ENCODE measurements around the gene FRMPD1.
"Not testable (repeated sequence)": the region's sequence is repeated elsewhere in the genome, so short reads cannot be mapped to it uniquely, and the experiment has no call there.

The FRMPD1 gene

GRCh38 chr9:37739222-37739621 is 88.5 kb downstream of the FRMPD1 start:
- DNase-seq: no peak

DNA sequence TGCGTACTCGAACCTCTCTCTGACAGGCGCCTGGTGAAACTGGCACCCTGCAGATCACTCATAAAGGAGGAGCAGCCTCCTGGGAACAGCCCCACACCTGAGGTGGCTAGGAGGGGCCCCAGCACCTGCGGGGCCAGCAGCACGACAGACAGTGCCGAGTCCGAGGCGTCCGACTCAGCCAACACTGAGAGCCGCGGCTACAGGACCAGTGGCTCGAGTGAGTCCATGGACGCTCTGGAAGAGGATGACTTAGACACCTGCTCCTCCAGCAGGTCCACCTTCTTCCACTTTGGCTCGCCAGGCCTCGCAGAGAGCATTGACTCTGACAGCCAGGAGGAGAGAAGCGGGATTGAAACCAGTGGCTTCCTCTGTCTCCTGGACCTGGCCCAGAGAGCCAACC is 89.4 kb downstream of the FRMPD1 start:
- no peak for DNase-seq

DNA sequence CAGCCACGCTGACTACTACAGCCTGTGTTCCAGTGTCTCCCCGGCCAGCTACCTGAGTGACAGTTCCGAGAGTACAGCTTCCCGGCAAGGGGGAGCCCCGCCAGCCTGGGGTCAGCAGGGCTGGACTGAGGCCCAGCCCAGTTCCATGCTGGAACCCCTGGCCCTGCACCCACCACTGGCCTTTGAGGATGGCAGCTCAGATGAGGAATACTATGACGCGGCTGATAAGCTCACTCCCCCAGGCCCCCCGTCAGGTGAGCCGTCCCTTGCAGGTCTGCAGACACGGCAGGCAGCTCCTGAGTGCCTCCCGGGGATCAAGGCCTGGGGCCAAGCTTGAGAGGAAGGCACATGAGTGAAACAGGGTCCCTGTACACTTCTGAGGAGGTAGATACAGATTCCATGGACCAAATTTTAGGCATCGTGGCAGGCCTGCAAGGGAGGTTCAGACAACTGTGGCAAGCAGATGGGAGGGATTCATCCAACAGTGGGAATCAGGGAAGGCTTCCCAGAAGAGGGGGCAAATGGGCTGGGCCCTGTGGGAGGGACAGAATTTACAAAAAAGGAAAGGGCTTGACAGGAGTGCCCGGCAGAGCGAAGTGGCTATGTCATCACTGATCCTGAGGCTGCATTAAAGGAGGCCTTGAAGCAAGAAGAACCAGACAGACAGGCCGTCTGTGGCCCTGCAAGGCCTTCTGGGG is 90.0 kb downstream of the FRMPD1 start:
- DNase-seq: no peak

DNA sequence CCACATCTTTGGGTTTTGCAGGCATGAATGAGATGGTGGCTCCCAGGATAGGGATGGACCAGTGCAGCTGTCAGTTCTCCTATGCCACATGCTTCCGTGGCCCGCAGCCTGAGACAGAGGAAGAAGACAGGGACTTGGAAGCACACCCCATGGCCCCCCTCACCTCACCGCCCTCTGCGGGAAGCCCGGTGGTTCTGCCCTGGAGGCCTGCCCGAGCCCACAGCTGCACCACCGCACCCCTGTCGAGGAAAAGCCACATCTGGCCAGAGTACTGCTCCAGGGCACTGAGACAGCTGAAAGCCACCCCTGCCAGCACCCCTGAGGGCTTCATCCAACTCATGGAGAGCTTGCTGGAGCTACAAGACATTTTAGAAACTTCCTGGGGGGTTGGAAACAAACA is 95.2 kb downstream of the FRMPD1 start:
- DNase-seq: no peak

DNA sequence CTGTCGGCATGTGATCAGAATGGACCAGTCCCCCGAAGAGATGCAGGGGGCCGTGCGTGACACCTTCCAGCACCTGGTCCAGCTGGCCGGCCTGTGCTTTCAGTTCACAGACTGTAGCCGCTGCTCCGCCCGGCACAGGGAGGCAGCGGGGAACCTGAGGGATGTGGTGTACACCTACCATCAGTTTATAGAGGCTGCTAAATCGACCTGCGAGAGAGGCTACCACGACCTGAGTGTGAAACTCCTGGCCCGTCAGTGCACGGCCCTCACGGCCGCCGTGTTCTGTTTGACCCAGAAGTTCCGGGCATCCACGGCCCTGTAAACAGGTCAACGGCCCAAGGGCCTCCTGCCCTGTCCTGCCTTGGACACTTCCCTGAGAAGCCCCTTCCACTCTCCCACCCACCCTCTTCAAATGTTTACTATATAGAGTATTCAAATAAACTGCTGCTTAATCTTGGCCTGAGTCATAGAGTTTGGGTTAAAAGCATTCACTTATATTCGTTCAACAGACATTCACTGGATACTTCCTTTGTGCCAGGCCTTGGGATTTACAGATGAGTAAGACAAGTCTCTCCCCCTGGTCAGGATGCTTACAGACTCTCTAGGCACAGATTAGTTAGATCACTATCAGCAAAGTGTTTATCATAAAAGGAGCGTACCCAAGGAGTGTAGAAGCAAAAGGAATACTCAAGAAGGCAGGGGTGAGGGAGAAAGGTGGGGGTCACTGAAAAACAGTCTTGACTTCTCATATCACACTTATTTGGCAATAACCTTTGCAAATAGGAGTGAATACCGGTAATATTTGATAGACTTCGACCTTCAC is 95.9 kb downstream of the FRMPD1 start:
- DNase-seq: no peak

DNA sequence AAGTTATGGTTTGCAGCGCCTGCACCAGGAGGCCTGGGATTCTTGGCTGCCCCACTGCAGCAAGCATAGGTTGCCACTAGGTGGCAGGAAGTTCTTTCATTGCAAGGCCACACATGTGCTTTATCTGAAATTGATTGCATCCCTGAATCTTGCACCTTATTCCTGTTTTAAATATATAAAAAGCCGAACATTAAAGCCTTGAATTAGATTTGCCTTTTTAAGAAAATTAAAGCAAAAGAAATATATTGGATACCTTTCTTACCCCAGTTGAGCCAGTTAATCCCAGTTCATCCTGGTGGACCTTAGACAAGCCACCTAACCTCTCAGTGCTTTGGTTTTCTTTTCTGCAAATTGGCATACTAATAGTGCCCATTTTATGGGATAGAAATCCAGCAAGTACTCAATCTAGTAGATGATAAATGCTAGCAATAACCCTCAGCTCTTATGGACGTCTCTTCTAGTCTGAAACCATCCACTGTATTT is 96.6 kb downstream of the FRMPD1 start:
- peak in 6 of 14 donors; percentile 7 to 24 (median 8) for DNase-seq

DNA sequence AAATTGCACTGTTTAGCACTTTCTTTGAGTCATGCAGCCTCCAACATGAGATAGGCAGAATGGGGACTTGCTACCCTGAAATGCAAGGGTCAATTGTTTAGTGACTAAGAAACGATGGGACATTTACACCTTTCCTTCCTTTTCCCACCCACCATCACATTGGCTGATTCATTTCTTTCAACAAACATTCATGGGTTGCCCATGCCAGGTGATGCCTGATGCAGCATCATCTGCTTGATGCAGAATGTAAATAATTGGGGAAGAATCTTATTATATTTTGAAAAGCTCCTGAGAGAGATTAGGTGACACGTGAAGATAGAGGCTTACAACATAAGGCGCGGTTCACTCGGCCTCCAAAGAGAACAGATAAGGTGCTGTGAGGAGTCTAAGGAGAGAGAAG is 98.4 kb downstream of the FRMPD1 start:
- no peak for DNase-seq

DNA sequence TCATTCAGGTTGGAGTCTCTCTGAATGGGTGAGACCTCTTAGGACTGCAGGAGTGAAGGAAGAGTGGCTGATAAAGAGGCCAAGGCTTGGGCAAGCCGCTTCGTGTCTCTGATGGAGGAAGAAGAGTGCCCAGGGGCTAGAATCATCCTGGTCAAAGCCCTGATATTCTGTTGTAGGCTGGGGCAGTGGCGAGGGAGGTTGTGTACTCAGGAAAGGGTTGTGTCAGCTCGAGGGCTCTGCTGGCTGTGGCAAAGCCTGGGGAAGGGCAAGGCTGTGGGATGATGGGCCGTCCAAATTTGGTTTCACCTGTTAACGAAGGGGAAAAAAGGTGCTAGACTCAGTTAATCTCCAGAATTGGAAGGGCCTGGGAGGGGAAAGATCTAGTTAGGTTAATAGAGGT is 100.4 kb downstream of the FRMPD1 start:
- DNase-seq: no peak

DNA sequence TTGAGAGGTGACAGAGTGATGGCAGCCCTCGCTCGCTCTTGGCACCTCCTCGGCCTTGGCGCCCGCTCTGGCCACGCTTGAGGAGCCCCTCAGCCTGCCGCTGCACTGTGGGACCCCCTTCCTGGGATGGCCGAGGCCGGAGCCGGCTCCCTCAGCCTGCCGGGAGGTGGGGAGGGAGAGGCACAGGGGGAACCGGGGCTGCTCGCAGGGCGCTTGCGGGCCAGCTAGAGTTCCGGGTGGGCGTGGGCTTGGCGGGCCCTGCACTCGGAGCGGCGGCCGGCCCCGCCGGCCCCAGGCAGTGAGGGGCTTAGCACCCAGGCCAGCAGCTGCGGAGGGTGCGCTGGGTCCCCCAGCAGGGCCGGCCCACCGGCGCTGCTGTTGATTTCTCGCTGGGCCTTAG is 101.0 kb downstream of the FRMPD1 start:
- not testable (repeated sequence) for DNase-seq

GRCh38 chr9:37752112-37752511 is 101.4 kb downstream of the FRMPD1 start:
- not testable (repeated sequence) for DNase-seq

GRCh38 chr9:37752642-37753488 is 102.1 kb downstream of the FRMPD1 start:
- DNase-seq: no peak

DNA sequence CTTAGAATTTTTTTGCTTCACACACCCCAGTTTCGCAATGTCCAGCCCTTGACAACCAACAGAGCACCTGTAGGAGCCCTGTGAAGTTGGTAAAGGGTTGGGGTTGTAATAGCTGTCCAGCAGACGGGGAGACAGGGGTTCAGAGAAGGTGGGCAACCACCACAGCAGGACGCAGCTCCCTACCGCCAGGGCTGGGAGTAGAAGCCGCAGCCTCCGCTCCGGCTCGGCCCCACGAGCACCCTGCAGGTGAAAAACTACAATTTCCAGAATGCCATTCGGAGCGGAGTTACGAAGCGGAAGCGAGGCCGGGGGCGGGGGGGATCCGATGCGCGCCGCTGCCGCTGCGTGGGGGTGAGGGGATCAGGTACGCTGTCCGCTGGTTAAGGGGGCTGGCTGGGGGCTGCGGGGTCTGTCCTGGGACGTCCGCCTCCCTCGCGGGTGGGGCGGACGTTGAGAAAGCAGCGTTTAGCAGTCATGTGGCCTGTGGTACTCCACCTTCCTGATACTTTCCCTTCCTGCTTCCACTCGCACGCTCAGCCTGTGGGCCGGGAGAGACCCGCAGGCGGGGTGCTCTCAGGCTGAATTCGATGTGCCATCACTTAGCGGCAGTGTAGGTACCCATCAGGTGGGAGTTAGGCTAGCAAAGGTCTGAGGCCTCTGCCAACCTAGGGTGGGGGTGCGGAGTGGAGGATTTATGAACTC is 102.9 kb downstream of the FRMPD1 start, which contains the start of gene TRMT10B:
Gene TRMT10B (plus strand): TSS at position 317 of the 702 bp plus-strand sequence. CDS start 8,127 bp downstream, outside the sequence.
- DNase-seq: peak; percentile 18 to 81 (median 58)

DNA sequence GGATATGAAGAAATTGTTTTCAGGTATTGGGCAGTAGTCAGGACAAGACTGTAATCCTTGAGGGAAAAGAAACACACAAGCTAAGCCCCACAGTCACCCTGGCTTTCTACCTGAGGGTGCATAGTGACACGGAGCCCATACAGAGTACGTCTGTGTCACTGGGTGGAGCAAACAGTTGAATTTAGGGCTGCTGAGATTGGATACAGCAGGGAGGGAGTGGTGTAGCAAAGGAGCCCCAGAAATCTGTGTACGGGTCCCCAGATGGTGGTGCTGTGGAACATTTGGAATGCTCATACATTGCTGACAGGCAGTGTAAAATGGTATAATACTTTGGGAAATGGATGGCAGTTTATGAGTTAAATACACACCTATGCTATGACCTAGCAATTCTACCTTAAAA is 108.0 kb downstream of the FRMPD1 start:
- no peak for DNase-seq

DNA sequence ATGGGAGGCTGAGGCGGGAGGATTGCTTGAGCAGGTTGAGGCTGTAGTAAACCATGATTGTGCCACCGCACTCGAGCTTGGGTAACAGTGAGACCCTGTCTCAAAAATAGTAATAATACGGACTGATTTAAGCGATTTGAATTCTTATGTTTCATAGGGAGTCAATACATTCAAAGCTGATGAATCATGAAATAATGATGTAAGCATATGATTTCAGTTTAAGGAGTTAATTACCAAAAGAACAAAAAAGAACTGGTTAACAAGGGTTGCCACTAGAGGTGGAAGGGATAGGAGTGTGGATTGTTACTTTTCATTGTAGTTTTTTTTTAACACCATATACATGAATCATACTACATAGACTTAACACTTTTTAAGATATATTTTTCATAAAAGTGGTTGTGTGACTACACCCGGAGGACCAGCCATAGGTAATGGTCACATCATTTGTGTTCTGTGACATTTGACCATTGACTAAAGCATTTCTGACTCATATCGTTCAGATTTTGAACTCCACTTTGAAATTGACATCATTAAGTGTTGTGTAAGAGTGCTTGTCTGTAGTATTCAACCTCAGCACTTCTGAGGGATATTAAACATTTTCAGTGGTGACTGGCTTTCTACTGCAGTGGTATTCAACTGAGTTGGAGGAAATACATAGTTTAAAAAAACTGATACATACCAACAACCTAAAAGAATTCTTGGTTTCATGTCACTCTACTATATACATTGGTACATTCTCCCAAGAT is 109.8 kb downstream of the FRMPD1 start:
- DNase-seq: no peak

DNA sequence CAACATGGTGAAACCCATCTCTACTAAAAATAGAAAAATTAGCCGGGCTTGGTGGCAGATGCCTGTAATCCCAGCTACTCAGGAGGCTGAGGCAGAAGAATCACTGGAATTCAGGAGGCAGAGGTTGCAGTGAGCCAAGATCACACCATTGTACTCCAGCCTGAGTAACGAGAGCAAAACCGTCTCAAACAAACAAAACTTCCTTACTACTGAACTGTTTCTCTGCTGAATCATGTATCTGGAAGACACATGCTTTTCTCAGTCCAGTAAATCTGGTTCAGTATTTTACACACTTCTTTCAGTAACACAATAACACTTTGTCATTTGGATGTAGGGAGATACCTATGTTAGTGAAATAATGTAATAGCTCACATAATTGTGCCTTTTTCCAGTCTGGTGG is 110.8 kb downstream of the FRMPD1 start:
- DNase-seq: no peak

GRCh38 chr9:37765263-37765662 is 114.5 kb downstream of the FRMPD1 start:
- not testable (repeated sequence) for DNase-seq

- DNase-seq: no peak
These were observed 118.6 kb downstream of the FRMPD1 start for GRCh38 chr9:37769306-37769705.

- DNase-seq: no peak
These were observed 119.2 kb downstream of the FRMPD1 start for GRCh38 chr9:37769995-37770394.

DNA sequence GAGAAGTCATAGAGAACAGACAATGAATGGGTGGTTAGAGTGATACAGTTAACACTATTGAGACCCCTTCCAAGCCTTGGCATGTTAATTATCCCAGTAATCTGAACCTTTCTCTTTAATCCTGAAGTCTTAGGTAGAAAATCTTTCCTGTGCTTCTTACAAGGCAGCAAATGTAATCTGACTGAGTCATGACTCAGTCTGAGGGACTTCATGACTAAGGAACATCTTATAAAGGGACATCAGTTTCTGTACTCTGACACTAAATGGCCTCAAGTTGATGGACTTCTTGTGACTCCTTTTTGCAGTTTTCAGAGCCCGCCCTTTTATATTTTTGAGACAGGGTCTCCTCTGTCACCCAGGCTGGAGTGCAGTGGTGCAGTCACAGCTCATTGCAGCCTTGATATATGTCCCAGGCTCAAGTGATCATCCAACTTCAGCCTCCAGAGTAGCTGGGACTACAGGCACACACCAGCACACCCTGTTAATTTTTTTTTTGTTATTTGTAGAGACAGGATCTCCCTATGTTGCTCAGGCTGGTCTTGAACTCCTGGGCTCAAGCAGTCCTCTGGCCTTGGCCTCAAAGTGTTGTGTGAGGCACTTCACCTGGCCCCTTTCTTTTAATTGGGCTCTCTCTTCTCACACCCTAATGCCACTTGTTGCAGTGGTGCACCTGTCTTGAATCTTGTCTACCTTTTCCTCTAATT is 124.6 kb downstream of the FRMPD1 start:
- DNase-seq: no peak

- no peak for DNase-seq
These were observed 125.6 kb downstream of the FRMPD1 start for GRCh38 chr9:37776328-37776727.

GRCh38 chr9:37778534-37778933 is 127.8 kb downstream of the FRMPD1 start:
- no peak for DNase-seq
